SIG-M5 treated with dmso at 0.1 percent for 504 hours (cell line): ENCODE measurements around the gene PCDHGB6.
"Not testable (repeated sequence)": the region's sequence is repeated elsewhere in the genome, so short reads cannot be mapped to it uniquely, and the experiment has no call there.

Experiments
- DNase-seq: peaks from one replicate; lab custom pipeline; 2025; ENCODE audit not compliant: unreplicated experiment; lab: John Stamatoyannopoulos, UW

Gene PCDHGB6

DNA sequence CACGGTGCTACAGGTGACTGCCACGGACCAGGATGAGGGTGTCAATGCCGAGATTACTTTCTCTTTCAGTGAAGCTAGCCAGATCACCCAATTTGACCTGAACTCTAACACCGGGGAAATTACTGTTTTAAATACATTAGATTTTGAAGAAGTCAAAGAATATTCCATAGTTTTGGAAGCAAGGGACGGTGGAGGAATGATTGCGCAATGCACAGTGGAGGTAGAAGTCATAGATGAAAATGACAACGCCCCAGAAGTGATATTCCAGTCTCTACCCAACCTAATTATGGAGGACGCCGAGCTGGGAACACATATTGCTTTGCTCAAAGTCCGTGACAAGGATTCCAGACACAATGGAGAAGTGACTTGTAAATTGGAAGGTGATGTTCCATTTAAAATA is 19.2 kb upstream of the PCDHGB6 start:
- DNase-seq: no peak

DNA sequence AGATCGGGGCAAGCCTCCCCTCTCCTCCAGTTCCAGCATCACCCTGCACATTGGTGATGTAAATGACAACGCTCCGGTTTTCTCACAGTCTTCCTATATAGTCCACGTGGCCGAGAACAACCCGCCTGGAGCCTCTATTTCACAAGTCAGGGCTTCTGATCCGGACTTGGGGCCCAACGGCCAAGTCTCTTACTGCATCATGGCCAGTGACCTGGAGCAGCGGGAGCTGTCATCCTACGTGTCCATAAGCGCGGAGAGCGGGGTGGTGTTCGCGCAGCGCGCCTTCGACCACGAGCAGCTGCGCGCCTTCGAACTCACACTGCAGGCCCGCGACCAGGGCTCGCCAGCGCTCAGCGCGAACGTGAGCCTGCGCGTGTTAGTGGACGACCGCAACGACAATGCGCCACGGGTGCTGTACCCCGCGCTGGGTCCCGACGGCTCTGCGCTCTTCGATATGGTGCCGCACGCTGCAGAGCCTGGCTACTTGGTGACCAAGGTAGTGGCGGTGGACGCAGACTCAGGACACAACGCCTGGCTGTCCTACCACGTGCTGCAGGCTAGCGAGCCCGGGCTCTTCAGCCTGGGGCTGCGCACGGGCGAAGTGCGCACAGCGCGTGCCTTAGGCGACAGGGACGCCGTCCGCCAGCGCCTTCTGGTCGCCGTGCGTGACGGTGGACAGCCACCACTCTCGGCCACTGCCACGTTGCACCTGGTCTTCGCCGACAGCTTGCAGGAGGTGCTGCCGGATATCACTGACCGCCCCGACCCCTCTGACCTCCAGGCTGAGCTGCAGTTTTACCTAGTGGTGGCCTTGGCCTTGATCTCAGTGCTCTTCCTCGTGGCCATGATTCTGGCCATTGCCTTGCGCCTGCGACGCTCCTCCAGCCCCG is 18.4 kb upstream of the PCDHGB6 start:
- DNase-seq: no peak

- DNase-seq: no peak
Observed at GRCh38 chr5:141392429-141393198, 15.2 kb upstream of the PCDHGB6 start, which contains the start of gene PCDHGA8. PCDHGA8 (plus strand) TSS chr5:141392633; CDS start chr5:141392814, 181 bp downstream.

DNA sequence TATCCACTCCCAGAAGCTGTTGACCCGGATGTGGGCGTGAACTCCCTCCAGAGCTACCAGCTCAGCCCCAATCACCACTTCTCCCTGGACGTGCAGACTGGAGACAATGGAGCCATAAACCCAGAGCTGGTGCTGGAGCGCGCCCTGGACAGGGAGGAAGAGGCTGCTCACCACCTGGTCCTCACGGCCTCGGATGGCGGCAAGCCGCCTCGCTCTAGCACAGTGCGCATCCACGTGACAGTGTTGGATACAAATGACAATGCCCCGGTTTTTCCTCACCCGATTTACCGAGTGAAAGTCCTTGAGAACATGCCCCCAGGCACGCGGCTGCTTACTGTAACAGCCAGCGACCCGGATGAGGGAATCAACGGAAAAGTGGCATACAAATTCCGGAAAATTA is 14.6 kb upstream of the PCDHGB6 start:
- no peak for DNase-seq

- DNase-seq: not testable (repeated sequence)
Observed at GRCh38 chr5:141394401-141395187, 13.2 kb upstream of the PCDHGB6 start.

- DNase-seq: not testable (repeated sequence)
Observed at GRCh38 chr5:141397756-141398551, 9.9 kb upstream of the PCDHGB6 start, which contains the start of gene PCDHGB5. PCDHGB5 (plus strand) TSS chr5:141397947; CDS start chr5:141398128, 181 bp downstream.

GRCh38 chr5:141398608-141399007 is 9.2 kb upstream of the PCDHGB6 start:
- no peak for DNase-seq

DNA sequence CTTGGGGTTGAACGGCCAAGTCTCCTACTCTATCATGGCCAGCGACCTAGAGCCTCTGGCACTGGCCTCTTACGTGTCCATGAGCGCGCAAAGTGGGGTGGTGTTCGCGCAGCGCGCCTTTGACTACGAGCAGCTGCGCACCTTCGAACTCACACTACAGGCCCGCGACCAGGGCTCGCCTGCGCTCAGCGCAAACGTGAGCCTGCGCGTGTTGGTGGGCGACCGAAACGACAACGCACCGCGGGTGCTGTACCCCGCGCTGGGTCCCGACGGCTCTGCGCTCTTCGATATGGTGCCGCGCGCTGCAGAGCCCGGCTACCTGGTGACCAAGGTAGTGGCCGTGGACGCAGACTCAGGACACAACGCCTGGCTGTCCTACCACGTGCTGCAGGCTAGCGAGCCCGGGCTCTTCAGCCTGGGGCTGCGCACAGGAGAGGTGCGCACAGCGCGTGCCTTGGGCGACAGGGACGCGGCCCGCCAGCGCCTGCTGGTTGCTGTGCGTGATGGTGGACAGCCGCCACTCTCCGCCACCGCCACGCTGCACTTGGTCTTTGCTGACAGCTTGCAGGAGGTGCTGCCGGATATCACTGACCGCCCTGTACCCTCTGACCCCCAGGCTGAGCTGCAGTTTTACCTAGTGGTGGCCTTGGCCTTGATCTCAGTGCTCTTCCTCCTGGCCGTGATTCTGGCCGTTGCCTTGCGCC is 8.1 kb upstream of the PCDHGB6 start:
- DNase-seq: no peak

- no peak for DNase-seq
Observed at GRCh38 chr5:141402553-141403243, 5.1 kb upstream of the PCDHGB6 start, which contains the start of gene PCDHGA9. PCDHGA9 (plus strand) TSS chr5:141402778; CDS start chr5:141402953, 175 bp downstream.

GRCh38 chr5:141403387-141403786 is 4.4 kb upstream of the PCDHGB6 start:
- no peak for DNase-seq

- no peak for DNase-seq
Observed at GRCh38 chr5:141409598-141410306, 1.9 kb downstream of the PCDHGB6 start.

- no peak for DNase-seq
Observed at GRCh38 chr5:141411575-141411974, 3.8 kb downstream of the PCDHGB6 start.

- DNase-seq: peak; percentile 87
Observed at GRCh38 chr5:141412854-141413539, 5.2 kb downstream of the PCDHGB6 start, which contains the start of gene PCDHGA10. PCDHGA10 (plus strand) TSS chr5:141412987; CDS start chr5:141413176, 189 bp downstream.

GRCh38 chr5:141413540-141414069 is 5.8 kb downstream of the PCDHGB6 start:
- DNase-seq: no peak

DNA sequence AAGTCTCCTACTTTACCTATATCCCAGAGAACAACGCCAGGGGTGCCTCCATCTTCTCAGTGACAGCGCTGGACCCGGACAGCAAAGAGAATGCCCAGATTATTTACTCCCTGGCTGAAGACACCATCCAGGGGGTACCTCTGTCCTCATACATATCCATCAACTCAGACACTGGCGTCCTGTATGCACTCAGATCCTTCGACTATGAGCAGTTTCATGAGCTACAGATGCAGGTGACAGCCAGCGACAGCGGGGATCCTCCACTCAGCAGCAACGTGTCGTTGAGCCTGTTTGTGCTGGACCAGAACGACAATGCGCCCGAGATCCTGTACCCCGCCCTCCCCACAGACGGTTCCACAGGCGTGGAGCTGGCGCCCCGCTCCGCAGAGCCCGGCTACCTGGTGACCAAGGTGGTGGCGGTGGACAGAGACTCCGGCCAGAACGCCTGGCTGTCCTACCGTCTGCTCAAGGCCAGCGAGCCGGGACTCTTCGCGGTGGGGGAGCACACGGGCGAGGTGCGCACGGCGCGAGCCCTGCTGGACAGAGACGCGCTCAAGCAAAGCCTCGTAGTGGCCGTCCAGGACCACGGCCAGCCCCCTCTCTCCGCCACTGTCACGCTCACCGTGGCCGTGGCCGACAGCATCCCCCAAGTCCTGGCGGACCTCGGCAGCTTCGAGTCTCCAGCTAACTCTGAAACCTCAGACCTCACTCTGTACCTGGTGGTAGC is 6.9 kb downstream of the PCDHGB6 start:
- not testable (repeated sequence) for DNase-seq

GRCh38 chr5:141415275-141415618 is 7.4 kb downstream of the PCDHGB6 start:
- not testable (repeated sequence) for DNase-seq
